GM18867 (cell line): ENCODE data around the gene ELOA.
A peak's percentile ranks its signal among the peaks of the same experiment; 100 is the strongest.
"Not testable (repeated sequence)": the region's sequence is repeated elsewhere in the genome, so short reads cannot be mapped to it uniquely, and the experiment has no call there.

Experiments
- ATAC-seq: cut with Tn5 transposase; IDR thresholded peaks from one replicate; pipeline ENCODE4 v1.9.1; 2021; ENCODE audit warnings: mild to moderate bottlenecking, moderate library complexity; ENCODE audit not compliant: unreplicated experiment

Gene ELOA

GRCh38 chr1:23799255-23799569 lies 55.9 kb downstream of the ELOA start:
- no peak for ATAC-seq

- ATAC-seq, result peak; percentile 2
These were observed 56.5 kb downstream of the ELOA start for GRCh38 chr1:23799570-23800399.

DNA sequence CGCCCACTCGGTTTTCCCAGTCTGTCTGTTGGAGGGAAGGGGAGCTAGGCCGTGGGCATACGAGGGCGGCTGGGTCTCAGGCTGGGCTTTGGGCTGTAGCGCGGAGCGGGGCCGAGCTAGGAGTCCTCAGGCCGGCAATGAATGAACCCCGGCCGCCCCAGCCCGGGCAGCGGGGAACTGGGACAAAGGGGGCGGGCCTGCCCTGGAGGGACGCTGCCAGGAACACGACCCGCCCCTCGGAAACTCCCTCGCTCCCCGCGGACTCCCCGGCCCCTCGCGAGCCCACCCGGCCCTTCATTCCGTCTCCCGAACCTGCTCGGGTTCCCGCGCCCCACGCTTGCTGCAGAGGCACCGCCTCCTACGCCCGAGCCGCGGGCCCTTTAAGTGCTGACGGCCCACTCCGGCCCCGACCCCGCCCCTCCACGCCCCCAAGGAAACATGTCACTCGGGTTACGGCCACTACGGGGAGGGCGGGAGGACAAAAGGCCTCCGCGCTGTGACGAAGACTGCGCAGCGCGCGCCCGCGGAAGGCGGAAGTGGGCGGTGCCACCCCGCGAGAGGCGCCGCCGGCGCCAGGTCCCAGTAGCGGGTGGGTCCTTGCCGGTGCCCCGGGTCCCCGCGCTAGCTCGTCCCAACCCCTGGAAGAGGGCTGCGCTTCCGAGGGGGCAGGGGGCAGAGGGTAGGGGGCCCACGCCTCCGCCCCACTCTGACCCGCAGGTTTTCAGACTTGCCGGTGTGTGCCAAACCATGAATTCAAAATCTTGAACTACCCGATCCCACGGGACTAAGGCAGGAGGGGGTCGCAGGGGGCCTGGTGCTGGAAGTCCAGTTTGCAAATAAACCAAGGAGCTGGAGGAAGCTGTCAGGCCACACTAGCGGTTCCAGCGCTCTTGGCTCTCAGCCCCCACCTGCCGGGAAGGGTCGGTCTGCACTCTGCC lies 57.4 kb downstream of the ELOA start, which contains the start of gene GALE:
GALE (minus strand) TSS at position 355 of the 938 bp plus-strand sequence. CDS start 1,747 bp downstream, outside the sequence.
- ATAC-seq, result peak; percentile 79

DNA sequence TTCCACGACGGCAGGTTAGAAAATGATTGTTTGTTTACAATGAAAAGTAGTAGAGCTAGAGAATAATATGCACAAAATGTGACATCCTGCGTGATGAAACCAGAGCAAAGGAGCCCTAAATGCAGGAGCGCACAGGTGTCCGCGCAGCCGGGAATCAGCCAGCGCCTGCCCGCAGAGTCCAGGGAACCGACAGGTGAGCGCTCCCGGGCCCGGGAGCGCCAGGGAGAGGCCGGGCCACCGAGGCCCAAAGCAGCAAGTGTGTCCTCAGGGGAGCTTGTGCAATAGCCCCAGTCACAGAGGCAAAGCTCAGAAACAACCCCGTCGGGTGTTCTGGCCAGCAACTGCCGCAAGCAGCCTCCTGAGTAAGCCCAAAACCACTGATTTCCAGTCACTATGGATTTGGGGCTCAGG lies 58.1 kb downstream of the ELOA start:
- ATAC-seq, result no peak

- no peak for ATAC-seq
These were observed 58.6 kb downstream of the ELOA start for GRCh38 chr1:23801876-23802275.

DNA sequence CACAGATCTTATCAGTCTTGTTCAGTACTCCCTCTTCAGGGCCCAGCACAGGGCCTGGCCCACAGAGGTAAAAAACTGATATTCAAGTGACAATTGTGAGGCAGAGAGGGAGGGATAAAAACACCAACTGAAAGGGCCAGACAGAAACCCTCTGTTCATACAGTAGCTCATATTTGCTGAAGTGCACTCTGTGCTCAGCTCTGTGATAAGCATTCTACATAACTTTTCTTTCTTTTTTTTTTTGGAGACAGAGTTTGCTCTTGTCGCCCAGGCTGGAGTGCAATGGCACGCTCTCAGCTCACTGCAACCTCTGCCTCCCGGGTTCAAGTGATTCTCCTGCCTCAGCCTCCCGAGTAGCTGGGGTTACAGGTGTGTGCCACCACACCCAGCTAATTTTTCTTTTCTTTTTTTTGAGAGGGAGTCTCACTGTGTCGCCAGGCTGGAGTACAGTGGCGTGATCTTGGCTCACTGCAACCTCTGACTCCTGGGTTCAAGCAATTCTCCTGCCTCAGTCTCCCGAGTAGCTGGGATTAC lies 59.6 kb downstream of the ELOA start:
- not testable (repeated sequence) for ATAC-seq

DNA sequence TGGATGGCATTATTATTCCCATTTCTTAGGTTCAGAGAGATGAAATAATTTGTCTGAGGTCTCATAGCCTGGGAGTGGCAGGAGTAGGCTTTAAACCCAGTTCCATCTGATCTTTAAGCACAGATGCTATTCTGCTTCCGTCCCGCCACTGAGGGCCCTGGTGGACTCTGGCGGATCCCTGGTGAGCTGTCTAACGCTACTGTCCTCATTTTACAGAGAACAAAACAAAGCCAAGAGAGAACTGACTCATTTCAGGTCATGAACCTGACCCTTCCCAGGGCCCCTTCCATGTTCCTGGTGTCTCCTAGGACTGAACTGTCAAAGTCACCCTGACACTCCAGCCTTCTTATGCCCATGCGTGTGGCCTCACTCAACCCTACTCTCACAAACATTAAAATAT lies 60.4 kb downstream of the ELOA start:
- no peak for ATAC-seq

GRCh38 chr1:23804183-23804835 lies 61.0 kb downstream of the ELOA start:
- no peak for ATAC-seq

DNA sequence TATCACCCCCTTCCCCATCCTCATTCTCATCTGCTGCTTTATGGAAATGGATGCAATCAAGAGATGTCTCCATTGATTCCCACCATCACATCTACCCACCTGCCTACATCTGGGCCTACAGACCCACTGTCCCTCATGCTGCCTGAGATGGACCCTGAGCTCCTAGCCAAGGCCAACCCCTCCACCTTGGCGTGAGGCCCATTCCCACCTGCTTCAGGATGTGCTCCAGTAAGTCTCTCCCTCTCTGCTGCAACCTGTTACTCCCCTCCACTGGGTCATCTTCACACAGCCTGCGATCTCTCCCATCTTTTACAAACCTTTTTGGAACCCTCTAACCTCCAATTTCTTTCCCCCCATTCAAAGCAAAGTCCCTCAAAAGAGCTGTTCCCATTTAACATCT lies 61.8 kb downstream of the ELOA start:
- no peak for ATAC-seq

DNA sequence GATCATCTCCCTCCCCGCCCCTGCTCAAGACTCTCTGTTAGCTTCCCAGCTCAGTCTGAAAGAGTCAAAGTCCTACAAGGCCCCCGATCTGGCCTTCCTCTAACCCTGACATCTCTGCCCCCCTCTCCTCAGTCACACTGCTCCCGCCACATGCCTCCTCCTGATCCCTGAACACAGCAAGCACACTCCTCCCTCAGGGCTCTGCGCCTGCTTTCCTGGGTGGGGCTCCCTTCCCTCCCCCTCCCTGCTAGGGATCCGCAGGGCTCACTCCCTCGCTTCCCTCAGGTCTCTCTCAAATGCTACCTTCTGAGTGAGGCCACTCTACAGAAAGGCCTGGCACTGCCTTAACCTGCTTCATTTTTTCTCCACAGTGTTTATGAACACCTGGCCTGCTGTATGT lies 63.0 kb downstream of the ELOA start:
- ATAC-seq, result no peak

DNA sequence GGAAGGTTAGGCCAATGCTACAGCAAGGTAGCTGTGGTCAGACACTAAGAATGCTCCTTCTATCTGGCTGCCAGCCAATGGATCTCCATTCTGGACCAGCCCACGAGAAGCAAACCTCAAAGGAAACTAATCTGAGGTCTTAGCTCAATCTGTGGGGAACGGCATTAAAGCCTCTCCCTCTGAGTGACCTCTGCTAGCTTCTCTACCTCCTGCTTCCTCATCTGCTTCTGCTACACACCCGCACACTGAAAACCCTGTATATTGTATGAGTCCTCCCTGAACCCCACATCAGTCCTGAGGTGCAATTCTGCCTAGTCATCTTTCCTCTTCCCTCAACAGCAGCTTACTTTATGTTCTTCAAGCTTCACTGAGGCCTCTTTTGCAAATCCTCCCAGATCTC lies 64.2 kb downstream of the ELOA start:
- ATAC-seq, result no peak

DNA sequence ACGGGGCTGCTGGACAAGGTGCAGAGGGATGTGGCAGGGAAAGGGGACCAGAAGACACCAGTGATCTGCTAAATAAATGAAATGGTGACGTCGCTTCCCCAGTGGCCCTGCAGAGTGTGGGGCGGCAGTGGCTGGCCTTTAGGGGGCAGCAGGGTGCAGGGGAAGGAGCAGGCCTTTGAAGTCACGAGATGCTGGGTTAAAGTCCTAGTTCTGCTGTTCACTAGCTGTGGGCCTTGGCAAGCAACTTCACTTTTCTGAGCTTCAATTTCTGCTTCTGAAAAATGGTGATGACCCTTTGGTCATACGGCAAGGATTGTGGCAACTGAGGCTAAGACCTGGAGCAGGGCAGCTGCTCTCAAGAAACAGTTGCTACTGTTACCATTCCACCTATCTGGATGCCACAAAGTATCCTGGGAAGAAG lies 66.5 kb downstream of the ELOA start:
- ATAC-seq, result peak; percentile 58

GRCh38 chr1:23810818-23811540 lies 67.7 kb downstream of the ELOA start:
- ATAC-seq, result peak; percentile 55
